ENCODE measurements around the gene KCNH8.

GRCh38 chr3:19446138-19446537 lies 297.8 kb downstream of the KCNH8 start:
- TF ChIP-seq, protein P1, sequence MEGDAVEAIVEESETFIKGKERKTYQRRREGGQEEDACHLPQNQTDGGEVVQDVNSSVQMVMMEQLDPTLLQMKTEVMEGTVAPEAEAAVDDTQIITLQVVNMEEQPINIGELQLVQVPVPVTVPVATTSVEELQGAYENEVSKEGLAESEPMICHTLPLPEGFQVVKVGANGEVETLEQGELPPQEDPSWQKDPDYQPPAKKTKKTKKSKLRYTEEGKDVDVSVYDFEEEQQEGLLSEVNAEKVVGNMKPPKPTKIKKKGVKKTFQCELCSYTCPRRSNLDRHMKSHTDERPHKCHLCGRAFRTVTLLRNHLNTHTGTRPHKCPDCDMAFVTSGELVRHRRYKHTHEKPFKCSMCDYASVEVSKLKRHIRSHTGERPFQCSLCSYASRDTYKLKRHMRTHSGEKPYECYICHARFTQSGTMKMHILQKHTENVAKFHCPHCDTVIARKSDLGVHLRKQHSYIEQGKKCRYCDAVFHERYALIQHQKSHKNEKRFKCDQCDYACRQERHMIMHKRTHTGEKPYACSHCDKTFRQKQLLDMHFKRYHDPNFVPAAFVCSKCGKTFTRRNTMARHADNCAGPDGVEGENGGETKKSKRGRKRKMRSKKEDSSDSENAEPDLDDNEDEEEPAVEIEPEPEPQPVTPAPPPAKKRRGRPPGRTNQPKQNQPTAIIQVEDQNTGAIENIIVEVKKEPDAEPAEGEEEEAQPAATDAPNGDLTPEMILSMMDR (conservative IDR thresholded peaks at IDR 0.05 in 1 of 2, IDR thresholded peaks at IDR 0.05 in 1 of 2; ENCODE audit: low read depth in 1 of 2, low read length in 2 of 2) = no peak
- TF ChIP-seq EZH2 (IDR thresholded peaks at IDR 0.05; ENCODE audit: low read length, missing control alignments) = no peak

All from fibroblast of lung (primary cell).